PC-3 (cell line): ENCODE data around the gene MTFR1L.

Source experiments
- EZH2 ChIP-seq: fragments of 300-600 bp; sonication (generic); IDR thresholded peaks from one replicate; pipeline ENCODE4 v1.6.1; 2017; ENCODE audit warnings: antibody characterized with exemption, mild to moderate bottlenecking, low read length; ENCODE audit not compliant: unreplicated experiment
- TF ChIP-seq, protein P1 (sequence below): fragments of 300-600 bp; sonication (generic); conservative IDR thresholded peaks from 2 replicates; pipeline ENCODE4 v1.5.1; 2017; ENCODE audit warnings: antibody characterized with exemption, low read depth, mild to moderate bottlenecking, low read length

DNA sequence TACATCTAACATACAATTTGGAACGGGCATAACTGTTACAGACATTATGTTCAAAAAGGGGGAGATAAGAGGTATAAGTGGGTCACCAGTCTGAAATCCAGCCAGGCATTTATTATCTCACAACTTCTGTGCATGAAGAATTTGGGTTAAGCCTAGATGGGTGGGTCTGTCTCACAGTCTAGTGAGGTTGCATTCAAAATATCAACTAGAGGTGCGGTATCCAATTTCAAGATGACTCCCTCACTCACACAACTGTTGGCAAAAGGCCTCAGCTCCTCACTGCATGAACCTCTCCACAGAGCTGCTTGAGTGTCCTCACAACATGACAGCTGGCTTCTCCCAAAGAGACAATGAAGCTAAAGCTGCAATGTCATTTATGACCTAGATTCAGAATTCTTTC, 34.8 kb downstream of the MTFR1L start:
- TF ChIP-seq, protein P1, sequence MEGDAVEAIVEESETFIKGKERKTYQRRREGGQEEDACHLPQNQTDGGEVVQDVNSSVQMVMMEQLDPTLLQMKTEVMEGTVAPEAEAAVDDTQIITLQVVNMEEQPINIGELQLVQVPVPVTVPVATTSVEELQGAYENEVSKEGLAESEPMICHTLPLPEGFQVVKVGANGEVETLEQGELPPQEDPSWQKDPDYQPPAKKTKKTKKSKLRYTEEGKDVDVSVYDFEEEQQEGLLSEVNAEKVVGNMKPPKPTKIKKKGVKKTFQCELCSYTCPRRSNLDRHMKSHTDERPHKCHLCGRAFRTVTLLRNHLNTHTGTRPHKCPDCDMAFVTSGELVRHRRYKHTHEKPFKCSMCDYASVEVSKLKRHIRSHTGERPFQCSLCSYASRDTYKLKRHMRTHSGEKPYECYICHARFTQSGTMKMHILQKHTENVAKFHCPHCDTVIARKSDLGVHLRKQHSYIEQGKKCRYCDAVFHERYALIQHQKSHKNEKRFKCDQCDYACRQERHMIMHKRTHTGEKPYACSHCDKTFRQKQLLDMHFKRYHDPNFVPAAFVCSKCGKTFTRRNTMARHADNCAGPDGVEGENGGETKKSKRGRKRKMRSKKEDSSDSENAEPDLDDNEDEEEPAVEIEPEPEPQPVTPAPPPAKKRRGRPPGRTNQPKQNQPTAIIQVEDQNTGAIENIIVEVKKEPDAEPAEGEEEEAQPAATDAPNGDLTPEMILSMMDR, result no peak
- no peak for TF ChIP-seq EZH2
